NCI-H2029 treated with DMSO at 0.1 percent for 48 hours (cell line): ENCODE measurements around the gene ZNF362.

Source experiments
- DNase-seq: peaks from one replicate; lab custom pipeline; 2025; lab: John Stamatoyannopoulos, UW

The ZNF362 gene

DNA sequence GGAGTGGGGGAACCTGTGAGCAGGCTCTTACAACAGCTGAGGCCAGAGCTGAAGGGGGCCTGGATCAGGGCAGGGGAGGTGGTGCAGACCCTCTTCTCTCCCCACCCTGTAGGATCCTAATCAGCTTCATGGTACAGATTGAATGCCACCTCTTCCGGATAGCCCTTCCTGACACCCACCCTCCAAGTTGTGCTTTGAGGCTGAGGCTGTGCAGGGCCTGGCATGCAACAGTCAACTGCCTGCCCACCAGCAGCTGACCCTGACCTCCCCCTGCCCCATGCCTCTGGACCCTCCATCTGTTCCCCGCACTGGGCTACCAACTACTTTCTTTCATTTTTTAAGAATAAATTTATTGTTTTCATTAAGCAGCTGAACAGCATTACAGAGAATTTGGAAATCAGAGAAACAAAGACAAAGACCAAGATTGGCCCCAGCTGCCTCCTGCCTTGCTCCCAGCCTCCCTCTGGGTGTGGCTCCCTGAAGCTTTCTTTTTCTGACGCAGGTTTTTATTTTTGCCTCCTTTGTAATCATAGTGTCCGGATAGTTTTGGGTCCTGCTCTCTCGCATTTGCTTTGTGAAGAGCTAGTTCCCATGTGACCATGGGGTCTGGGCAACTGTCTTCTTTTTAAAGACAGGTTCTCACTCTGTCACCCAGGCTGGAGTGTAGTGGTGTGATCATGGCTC, 12.8 kb downstream of the ZNF362 start:
- DNase-seq, result no peak

DNA sequence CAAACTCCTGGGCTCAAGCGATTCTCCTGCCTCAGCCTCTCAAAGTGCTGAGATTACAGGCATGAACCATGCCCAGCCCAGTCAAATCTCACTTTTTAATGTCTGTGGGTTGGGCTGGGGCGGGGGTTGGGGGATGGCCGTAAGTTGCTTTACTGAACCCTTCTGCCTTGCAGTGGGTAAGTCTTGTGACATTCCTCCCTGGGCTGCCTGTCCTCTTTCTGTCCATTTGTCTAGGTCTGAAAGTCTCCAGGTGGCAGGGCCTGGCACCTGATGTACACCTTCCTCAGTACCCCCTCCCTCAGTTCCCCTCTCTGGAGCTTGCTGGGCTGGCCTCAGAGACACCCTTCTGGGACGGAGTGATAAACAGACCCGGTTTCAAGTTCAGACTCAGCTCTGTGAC, 13.3 kb downstream of the ZNF362 start:
- no peak for DNase-seq

DNA sequence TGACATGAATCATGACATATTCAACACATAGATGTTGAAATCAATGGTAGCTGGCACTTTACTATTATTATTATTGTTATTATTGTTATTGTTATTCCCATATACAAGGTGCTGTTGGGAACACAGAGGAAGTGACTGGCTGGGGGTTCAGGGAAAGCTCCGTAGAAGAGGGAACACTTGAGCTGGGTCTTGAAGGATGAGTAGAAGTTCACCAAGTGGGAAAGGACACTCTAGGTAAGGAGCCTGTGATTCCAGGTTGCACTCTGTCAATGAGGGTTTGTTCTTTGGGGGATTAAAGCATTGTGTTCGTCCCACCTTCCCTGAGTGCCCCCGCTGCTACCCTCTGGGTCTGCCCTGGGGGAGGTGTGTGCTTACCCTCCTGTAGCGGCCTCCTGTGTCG, 14.1 kb downstream of the ZNF362 start:
- no peak for DNase-seq

DNA sequence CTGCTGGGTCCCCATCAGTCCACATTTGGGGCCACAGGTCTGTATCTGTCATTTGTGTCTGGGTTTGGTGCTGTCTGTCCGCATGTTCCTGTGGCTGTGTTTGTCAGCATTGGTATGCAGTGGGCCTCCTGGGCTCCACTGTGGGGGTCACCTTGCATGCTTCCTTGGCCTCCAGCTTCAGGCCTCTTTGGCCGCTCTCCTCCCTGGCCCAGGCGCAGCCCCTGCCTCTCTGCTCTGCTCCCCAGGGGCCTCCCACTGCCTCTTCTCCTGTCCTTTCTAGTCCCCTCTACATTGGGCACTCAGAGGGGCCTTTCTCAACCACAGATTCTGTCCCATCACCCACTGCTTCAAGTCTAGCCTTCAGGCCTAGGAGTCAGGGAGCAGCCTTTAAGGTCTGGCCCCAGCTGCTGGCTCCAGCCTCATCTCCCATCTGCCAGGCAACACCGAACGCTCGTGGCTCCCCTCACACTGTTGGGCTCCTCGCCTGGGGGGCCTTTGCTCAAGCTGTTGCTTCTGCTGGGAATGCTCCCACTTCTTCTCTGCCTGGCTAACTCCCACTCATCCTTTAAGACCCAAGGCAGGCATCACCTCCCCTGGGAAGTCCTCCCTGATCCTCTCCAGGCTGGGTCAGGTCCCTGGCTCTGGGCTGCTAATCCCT, 14.6 kb downstream of the ZNF362 start:
- no peak for DNase-seq

DNA sequence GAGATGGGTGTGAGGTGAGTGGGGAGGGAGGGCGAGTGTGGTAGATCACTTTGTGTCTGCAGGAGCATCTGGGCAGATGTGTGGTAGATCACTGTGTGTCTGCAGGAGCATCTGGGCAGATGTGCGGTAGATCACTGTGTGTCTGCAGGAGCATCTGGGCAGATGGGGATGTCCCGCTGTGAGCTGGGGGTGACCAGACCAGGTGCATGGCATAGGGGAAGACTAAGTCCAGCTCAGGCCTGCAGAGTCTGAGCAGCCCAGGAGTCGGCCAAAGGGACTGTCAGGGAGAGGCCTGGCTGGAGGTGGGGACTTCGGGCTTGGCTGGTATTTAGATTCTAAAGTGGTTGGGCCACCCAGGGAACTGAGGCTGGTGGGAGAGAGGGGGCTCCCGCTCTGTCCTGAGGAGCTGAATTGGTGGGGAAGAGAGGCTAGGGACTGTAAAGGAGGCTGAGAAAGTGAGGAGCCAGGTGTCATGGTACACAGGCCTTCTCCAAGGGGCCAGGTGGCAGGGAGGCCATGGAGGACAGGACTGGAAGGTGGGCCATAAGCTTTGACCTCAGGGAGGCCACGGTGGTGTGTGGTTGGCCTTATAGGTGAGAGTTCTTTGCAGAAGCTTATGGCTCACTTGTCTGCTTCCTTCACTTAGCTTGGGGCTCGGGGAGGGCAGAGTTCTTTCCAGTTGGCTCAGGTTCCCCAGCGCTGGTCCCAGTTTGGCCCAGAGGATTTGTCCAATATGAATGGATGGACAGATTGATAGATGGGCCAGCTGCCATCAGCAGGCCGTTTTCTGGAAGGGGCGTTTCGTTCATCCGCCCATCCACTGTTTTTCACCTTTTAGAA, 15.6 kb downstream of the ZNF362 start:
- no peak for DNase-seq

DNA sequence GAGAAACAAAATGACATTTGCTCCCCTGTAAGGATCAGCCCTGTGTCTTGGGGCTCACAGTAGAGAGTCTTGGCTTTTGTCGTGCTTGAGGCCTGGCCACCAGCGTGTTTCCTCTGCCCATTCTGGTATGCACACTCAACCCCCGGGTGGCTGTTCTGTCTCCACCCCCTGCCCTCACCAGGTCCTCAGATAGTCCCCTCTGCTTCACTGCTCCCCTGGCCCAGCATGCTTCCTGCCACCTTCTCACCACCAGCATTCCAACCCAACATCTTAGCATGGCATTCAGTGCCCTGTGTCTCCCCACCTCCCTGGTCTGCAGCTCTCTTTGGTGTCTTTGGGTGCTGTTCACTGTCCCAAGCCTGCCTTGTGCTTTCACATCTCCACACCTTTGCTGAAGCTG, 16.2 kb downstream of the ZNF362 start:
- DNase-seq, result no peak

DNA sequence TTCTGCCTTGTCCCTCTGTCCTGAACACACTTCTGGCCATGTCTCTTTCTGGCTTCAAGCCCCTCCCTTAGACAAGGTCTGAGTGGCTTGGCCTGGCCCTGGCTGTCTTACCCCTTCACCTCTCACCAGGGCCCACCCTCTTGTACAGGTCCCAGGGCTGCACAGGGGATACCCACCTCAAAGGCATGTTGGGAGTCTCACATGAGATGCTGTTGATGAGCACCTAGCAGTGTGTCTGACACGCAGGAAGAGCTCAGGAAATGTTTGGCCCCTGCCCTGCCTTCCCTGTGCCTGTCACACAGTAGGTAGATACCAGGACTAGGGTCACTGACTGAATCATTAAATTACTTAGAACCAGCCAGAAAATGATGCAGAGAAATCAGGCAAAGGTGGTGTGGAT, 16.6 kb downstream of the ZNF362 start:
- no peak for DNase-seq

DNA sequence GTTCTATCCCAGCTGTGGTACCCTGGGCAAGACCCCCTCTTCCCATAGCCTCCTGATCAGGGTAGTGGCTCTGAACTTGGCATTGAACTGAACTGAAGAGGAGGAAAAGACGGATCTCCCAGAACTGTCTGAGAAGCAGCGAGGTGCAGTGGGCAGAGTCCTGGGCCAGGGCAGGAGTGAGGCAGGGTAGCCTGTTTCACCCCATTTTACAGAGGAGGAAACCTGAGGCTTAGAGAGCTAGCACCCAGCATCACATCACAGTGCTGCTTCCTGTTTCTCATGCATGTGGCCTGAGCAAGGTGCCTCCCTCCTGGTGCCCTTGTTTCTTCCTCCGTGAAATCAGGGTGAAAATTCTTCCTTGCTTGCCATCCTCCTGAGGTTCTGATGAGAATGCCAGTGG, 17.1 kb downstream of the ZNF362 start:
- no peak for DNase-seq

DNA sequence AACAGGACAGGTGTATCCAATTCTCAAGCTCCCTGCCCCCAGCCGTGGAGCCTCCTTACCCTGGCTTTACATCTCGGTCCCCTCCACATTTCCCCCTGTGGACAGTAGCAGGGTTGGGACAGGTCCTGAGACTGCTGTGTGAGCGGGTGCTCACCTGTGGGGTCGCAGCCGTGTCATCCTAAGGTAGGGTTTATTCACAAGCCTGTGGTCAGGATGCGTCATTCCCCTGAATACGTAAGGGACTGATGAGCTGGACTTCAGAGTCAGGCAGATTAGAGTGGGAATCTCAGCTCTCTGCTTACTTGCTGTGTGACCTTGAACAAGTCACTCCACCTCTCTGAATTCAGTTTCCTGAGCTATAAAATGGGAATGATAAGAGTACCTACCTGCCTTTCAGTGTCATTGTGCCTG, 17.7 kb downstream of the ZNF362 start:
- no peak for DNase-seq

DNA sequence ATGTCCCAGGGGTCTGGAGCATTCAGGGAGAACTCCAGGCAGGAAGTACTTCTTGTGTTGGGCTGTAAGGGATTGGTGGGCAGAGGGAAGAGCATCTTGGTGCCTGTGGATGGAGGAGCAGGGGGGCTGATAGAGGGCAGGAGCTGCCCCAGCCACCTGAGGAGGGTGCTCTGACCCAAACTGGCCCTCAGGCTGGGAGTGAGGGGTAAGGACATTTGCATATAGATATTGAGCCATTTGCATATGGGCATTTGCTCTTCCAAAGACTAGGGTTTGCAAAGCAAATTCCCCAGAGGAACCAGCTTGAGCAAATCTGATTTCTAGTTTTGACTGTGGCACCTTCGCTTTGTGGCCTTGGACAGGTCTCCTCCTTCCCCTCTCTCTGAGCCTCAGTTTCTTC, 18.2 kb downstream of the ZNF362 start:
- DNase-seq, result no peak

DNA sequence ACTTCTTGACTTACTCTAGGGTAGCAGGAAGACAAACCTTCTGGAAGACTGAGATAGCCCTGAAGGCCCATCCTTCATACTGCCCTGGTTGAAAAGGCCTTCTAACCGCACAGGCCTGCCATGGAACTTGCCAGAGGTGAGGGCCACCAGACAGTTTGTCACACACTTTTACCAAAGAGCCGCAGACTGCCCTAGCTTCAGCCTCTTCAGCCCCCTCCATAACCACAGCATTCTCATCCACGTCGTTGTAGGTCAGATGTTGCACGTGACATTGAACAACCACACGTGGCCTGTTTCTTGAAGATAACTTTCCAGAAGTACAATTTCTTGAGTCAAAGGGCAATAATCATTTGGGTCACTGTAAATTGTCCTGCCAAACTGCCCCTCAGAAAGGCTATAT, 18.9 kb downstream of the ZNF362 start:
- no peak for DNase-seq

DNA sequence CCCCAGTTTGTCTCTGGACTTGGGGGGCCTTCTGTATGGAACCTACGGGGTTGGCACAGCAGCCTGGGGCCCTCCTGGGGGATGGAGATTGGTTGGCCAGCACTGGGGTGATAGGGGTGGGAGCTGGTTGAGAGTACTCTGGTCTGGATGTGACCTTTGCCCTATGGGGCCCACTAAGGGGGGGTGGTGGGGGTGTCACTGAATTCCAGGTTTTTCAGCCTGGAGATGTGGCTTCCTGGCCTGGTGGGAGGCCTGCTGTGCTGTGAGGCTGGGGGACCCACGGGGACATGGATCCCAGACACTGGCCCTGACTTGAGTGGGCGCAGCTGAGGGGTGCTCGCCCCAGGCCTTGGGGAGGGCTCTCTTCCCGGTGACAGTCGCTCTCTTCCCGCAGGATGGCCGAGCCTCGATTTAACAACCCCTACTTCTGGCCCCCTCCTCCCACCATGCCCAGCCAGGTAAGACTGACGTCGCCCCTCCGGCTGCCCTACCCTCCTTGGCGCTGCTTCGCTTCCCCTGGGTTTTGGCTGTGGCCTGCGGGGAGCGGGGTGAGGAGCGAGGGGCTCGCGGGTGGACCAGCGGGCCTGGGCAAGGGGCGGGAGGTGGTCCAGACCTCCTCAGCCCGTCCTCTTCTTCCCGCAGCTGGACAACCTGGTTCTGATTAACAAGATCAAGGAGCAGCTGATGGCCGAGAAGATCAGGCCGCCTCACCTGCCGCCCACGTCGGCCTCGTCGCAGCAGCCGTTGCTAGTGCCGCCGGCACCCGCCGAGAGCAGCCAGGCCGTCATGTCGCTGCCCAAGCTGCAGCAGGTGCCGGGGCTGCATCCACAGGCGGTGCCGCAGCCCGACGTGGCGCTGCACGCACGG, 19.6 kb downstream of the ZNF362 start:
- DNase-seq, result no peak

DNA sequence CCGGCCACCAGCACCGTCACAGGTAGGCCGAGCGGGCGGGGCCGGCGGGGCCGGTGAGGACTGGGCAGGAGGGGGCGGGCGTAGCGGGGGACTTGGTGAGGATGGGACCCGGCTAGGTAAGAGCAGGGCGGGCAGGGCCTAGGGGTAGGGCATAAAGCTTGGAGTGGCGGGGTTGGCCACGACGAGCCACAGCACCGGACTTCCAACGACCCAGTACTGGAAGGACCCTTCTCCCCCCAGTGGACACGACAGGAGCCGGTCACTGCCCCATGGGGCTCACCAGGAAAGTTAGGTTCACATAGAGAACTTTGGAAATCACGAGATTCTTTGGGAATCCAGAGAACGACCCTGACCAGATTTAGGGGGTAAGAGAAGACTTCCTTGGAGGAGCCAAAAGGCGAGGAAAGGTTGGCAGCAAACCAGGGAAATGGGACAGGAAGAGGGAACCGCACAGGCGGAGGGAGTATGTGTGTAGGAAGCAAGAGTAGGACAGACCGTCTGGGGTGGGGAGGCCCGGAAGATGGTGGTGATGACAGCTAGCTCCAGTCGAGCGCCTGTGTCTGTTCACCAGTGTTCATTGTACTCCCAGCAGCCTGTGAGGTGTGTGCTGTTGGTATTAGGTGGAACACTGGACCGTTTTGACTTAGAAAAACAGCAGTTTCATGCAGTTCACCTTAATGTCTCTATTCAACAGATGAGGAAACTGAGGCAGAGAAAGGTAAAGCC, 20.4 kb downstream of the ZNF362 start:
- DNase-seq, result no peak

DNA sequence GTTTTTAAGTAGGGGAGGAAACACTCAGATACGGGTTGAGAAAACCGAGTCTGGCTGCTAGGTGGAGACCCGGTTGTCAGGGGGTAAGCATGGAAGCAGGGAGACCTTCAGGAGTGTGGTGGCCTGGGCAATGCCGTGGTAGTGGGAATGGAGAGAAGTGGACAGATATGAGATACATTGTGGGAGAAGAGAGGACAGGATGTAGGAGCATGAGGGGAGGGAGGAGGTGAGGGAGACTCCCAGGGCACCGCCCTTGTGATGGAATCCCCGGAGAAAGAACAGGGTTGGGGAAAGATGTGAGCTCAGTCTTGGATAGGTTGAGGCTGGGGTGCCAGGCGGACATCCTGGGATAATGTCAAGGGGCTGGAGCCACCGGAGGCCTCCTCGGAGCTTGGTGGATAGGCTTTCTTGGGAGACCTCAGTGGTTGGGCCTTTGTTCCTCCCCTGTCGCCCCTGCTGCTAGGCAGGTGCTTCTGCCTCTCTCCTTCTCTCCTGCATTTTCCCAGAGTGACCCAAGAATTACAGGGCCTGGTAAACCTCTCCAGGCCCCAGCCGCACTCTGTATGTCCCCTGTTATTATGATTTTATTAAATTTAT, 21.3 kb downstream of the ZNF362 start:
- no peak for DNase-seq

DNA sequence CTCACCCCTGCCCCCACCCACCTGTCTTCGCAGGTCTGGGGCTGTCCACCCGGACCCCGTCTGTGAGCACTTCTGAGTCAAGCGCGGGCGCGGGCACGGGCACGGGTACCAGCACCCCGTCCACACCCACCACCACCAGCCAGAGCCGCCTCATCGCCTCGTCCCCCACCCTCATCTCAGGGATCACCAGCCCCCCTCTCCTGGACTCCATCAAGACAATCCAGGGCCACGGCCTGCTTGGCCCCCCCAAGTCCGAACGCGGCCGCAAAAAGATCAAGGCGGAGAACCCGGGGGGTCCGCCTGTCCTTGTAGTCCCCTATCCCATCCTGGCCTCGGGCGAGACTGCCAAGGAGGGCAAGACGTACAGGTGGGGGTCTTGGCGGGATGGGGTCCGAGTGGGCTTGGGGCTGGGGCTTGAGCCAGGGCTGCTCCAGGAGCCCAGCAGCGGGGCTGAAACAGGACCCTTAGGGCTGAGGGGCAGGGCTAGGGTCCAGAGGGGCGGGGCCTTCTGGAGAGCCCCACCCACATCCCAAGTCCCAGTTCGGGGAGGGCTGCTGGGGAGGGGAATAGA, 23.9 kb downstream of the ZNF362 start:
- no peak for DNase-seq

DNA sequence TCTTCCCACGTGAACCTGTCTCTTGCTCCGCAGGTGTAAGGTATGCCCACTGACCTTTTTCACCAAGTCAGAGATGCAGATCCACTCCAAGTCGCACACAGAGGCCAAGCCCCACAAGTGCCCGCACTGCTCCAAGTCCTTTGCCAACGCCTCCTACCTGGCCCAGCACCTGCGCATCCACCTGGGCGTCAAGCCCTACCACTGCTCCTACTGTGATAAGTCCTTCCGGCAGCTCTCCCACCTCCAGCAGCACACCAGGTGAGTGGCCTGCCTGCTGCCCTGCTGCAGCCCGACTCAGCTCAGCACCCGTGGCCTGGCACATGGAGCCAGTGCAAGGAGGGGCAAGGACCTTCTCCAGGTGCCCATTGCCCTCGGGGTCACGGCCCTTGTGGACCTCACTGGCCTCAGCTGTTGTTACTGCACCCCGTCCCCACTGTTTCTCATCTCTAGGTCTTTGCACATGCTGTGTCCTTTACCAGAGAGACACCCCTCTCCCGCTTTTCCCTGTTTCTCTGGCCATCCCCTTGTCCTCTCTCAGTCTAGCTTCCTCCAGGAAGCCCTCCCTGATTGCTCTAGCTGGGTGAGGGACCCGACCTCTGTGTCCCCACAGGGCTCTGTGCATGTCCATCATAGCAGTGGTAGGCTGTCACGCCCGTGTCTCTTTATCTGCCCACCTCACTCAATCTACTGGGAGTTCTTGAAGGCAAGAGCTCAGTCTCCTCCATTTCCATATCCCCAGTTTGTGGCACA, 25.4 kb downstream of the ZNF362 start:
- no peak for DNase-seq

DNA sequence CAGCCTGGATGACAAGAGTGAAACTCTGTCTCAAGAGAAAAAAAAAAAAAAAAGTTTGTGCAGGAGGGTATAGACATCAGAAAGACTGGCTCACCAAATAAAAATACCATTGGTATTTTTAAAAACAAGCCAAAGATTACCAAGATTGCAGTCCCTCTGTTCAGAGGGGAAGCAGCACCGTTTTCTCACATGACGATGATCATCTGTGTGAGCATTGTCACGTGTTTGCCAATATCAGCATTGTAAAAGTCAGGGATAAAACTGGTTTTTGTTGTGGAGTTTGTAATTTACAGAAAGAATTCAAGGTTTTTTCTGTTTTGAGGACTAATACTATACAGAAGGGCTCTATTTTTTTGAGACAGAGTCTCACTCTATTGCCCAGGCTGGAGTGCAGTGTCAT, 26.5 kb downstream of the ZNF362 start:
- no peak for DNase-seq

DNA sequence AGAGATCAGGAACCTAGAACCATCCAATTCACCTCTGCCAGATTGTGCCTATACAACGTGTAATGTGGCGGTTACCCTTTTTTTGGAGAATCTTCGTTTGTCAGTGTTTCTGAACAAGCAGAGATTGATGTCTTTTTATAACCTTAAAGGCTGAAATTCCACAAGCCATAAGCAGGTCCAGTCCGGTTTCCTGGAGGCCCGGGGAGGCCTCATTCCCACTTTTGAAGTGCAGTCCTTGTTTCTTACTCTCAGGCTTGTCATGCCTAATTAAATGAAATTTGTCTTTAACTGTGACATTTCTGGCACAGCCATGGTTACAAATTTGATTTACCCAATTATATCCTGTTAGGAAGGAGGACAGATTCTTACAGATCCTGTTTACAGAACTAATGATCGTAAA, 27.8 kb downstream of the ZNF362 start:
- DNase-seq, result no peak

DNA sequence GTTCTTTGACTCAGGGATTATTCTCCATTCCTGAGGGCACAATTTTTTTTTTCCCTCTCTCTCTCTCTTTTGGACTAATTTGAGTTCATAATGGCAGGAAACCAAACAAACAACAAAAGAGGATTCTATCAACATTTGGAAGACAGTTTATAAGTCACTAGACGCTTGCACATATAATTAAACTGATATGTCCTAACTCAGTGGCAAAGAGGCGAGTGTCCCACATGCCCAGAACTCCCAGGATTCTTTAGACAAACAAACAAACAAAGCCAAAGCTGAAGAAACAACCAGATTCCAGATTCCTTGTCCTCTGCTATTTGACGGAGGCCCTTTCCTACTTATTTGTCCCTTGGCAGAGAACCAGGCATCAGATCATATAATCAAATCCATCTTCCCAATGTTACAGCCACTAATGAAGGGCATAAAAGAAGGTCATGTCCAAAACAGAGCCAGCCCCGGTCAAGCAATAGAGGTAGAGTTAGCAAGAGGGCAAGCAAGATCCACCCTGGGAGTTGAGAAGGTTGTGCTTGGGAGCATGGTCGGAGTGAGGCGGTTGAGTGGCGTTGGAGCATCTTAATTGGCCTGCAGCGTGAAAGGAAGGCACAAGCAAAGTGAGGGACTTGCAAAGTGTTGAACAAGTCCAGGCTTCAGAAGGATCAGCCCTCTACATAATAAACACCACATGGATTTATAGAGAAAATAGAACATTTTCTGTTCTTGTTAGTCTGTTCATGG, 30.3 kb downstream of the ZNF362 start:
- DNase-seq, result no peak
